BLaER1 (cell line): ENCODE measurements around the gene MARCO.

Experiments used
- H3K27ac ChIP-seq: shearing (Covaris generic); formaldehyde crosslinking; 2 replicates; pipeline ENCODE4 v1.8.1; 2022
- H3K27me3 ChIP-seq: shearing (Covaris generic); formaldehyde crosslinking; 2 replicates; pipeline ENCODE4 v1.8.1; 2022
- H3K36me3 ChIP-seq: shearing (Covaris generic); formaldehyde crosslinking; 2 replicates; pipeline ENCODE4 v1.8.1; 2022
- H3K4me1 ChIP-seq: shearing (Covaris generic); formaldehyde crosslinking; 2 replicates; pipeline ENCODE4 v1.8.1; 2022
- H3K4me2 ChIP-seq: shearing (Covaris generic); formaldehyde crosslinking; 2 replicates; pipeline ENCODE4 v1.8.1; 2022
- H3K4me3 ChIP-seq: shearing (Covaris generic); formaldehyde crosslinking; 2 replicates; pipeline ENCODE4 v1.8.1; 2022
- H3K9ac ChIP-seq: shearing (Covaris generic); formaldehyde crosslinking; 2 replicates; pipeline ENCODE4 v1.8.1; 2022
- H3K9me3 ChIP-seq: shearing (Covaris generic); formaldehyde crosslinking; 2 replicates; pipeline ENCODE4 v1.8.1; 2022
- H4K20me1 ChIP-seq: shearing (Covaris generic); formaldehyde crosslinking; 2 replicates; pipeline ENCODE4 v1.8.1; 2022
- Cebpa-rat ChIP-seq: shearing (Covaris generic); IDR thresholded peaks from 2 replicates; pipeline ENCODE4 v1.8.1; 2022

The MARCO gene

GRCh38 chr2:118942031-118942430 is at the start of gene MARCO:
Gene MARCO, plus strand, starts transcription at chr2:118942194. Its CDS starts 107 bp downstream, at chr2:118942301.
- Histone ChIP-seq H3K27ac (no peak within 1 kb of the TSS), H3K4me1 (peaks cover 14% of the 10 kb centered on the region), H4K20me1 (no peaks in the 10 kb centered on the region), H3K9ac (no peak within 1 kb of the TSS), H3K36me3 (no peaks in the 10 kb centered on the region), H3K4me2 (no peak within 1 kb of the TSS), H3K4me3 (no peak within 1 kb of the TSS), H3K27me3 (no peaks in the 10 kb centered on the region), H3K9me3 (no peaks in the 10 kb centered on the region)
- TF ChIP-seq Cebpa-rat, result no peak

GRCh38 chr2:118893100-118893499 is 48.9 kb upstream of the MARCO start:
- Histone ChIP-seq H3K4me3 (no peak overlapping the region), H3K9ac (no peak overlapping the region), H4K20me1 (no peaks in the 10 kb centered on the region), H3K9me3 (peaks cover 16% of the 10 kb centered on the region), H3K27ac (no peak overlapping the region), H3K36me3 (no peaks in the 10 kb centered on the region), H3K4me1 (no peaks in the 10 kb centered on the region), H3K27me3 (no peaks in the 10 kb centered on the region), H3K4me2 (no peak overlapping the region)
- no peak for TF ChIP-seq Cebpa-rat

GRCh38 chr2:118902266-118903028 is 39.5 kb upstream of the MARCO start:
- Histone ChIP-seq H4K20me1 (no peaks in the 10 kb centered on the region), H3K27me3 (no peaks in the 10 kb centered on the region), H3K9ac (no peak overlapping the region), H3K27ac (peak overlapping the region; percentile 47; the same call in 1 of the 2 replicates), H3K9me3 (0 out of 2 replicates have a peak, but pooled peaks cover 5% of the 10 kb centered on the region), H3K4me1 (peaks cover 15% of the 10 kb centered on the region), H3K4me2 (peak overlapping the region; percentile 64), H3K36me3 (no peaks in the 10 kb centered on the region), H3K4me3 (no peak overlapping the region)
- TF ChIP-seq Cebpa-rat, result no peak

GRCh38 chr2:118903029-118903351 is 39.0 kb upstream of the MARCO start:
- Histone ChIP-seq H3K27ac (peak overlapping the region; percentile 47; the same call in 1 of the 2 replicates), H3K4me3 (no peak overlapping the region), H3K36me3 (no peaks in the 10 kb centered on the region), H3K27me3 (no peaks in the 10 kb centered on the region), H3K9me3 (0 out of 2 replicates have a peak, but pooled peaks cover 5% of the 10 kb centered on the region), H3K4me2 (peak overlapping the region; percentile 64), H3K9ac (no peak overlapping the region), H4K20me1 (no peaks in the 10 kb centered on the region), H3K4me1 (peaks cover 15% of the 10 kb centered on the region)
- no peak for TF ChIP-seq Cebpa-rat

GRCh38 chr2:118903551-118904479 is 38.2 kb upstream of the MARCO start:
- no peak overlapping the region for H3K4me3 ChIP-seq
- H3K27me3 ChIP-seq, result no peaks in the 10 kb centered on the region
- no peaks in the 10 kb centered on the region for H4K20me1 ChIP-seq
- H3K4me1 ChIP-seq, result peaks cover 15% of the 10 kb centered on the region
- H3K36me3 ChIP-seq, result no peaks in the 10 kb centered on the region
- H3K9ac ChIP-seq, result no peak overlapping the region
- TF ChIP-seq Cebpa-rat, result no peak
- H3K4me2 ChIP-seq, result peak overlapping the region; percentile 64; the same call in 1 of the 2 replicates
- no peak overlapping the region for H3K27ac ChIP-seq
- H3K9me3 ChIP-seq, result 0 out of 2 replicates have a peak, but pooled peaks cover 5% of the 10 kb centered on the region

- Histone ChIP-seq H3K9ac (no peak overlapping the region), H3K27me3 (no peaks in the 10 kb centered on the region), H4K20me1 (no peaks in the 10 kb centered on the region), H3K9me3 (0 out of 2 replicates have a peak, but pooled peaks cover 5% of the 10 kb centered on the region), H3K4me3 (no peak overlapping the region), H3K36me3 (no peaks in the 10 kb centered on the region), H3K4me1 (peaks cover 15% of the 10 kb centered on the region), H3K27ac (no peak overlapping the region), H3K4me2 (no peak overlapping the region)
- no peak for TF ChIP-seq Cebpa-rat
These were observed 36.8 kb upstream of the MARCO start for GRCh38 chr2:118905206-118905605.

GRCh38 chr2:118906186-118906585 is 35.8 kb upstream of the MARCO start:
- no peak overlapping the region for H3K27ac ChIP-seq
- no peak overlapping the region for H3K4me2 ChIP-seq
- H3K4me3 ChIP-seq, result no peak overlapping the region
- no peak overlapping the region for H3K9ac ChIP-seq
- H3K4me1 ChIP-seq, result peaks cover 15% of the 10 kb centered on the region
- no peaks in the 10 kb centered on the region for H4K20me1 ChIP-seq
- H3K27me3 ChIP-seq, result no peaks in the 10 kb centered on the region
- 0 out of 2 replicates have a peak, but pooled peaks cover 5% of the 10 kb centered on the region for H3K9me3 ChIP-seq
- H3K36me3 ChIP-seq, result no peaks in the 10 kb centered on the region
- TF ChIP-seq Cebpa-rat, result no peak

GRCh38 chr2:118907759-118908158 is 34.2 kb upstream of the MARCO start:
- H3K9me3 ChIP-seq, result no peaks in the 10 kb centered on the region
- H3K36me3 ChIP-seq, result no peaks in the 10 kb centered on the region
- peaks cover 9% of the 10 kb centered on the region for H3K4me1 ChIP-seq
- no peak overlapping the region for H3K9ac ChIP-seq
- H3K4me2 ChIP-seq, result no peak overlapping the region
- H4K20me1 ChIP-seq, result no peaks in the 10 kb centered on the region
- H3K27ac ChIP-seq, result no peak overlapping the region
- no peak for TF ChIP-seq Cebpa-rat
- H3K27me3 ChIP-seq, result no peaks in the 10 kb centered on the region
- no peak overlapping the region for H3K4me3 ChIP-seq

- no peaks in the 10 kb centered on the region for H3K36me3 ChIP-seq
- no peak overlapping the region for H3K9ac ChIP-seq
- H3K4me1 ChIP-seq, result no peaks in the 10 kb centered on the region
- no peak overlapping the region for H3K27ac ChIP-seq
- H4K20me1 ChIP-seq, result no peaks in the 10 kb centered on the region
- no peak for TF ChIP-seq Cebpa-rat
- H3K4me3 ChIP-seq, result no peak overlapping the region
- H3K4me2 ChIP-seq, result no peak overlapping the region
- no peaks in the 10 kb centered on the region for H3K27me3 ChIP-seq
- H3K9me3 ChIP-seq, result no peaks in the 10 kb centered on the region
These were observed 32.8 kb upstream of the MARCO start for GRCh38 chr2:118909191-118909590.
